IPS-18a (cell line): Measurements from ENCODE around the gene DFFA.
"Not testable (repeated sequence)": the region's sequence is repeated elsewhere in the genome, so short reads cannot be mapped to it uniquely, and the experiment has no call there.

Experiments
- H3K27ac ChIP-seq: one replicate; pipeline ENCODE4 v1.5.1; 2013; ENCODE audit warnings: low read length
- H3K27me3 ChIP-seq: one replicate; pipeline ENCODE4 v1.6.1; 2013; ENCODE audit warnings: mild to moderate bottlenecking, low read length; ENCODE audit not compliant: control insufficient read depth, insufficient read depth
- H3K36me3 ChIP-seq: one replicate; pipeline ENCODE4 v1.6.1; 2013; ENCODE audit warnings: low read depth, low read length; ENCODE audit not compliant: control insufficient read depth
- H3K4me1 ChIP-seq: one replicate; pipeline ENCODE4 v1.6.1; 2013; ENCODE audit warnings: low read depth, low read length; ENCODE audit not compliant: control insufficient read depth
- H3K4me3 ChIP-seq: one replicate; pipeline ENCODE4 v1.5.1; 2013; ENCODE audit warnings: low read length
- H3K9ac ChIP-seq: one replicate; pipeline ENCODE4 v1.6.1; 2013; ENCODE audit warnings: mild to moderate bottlenecking, low read length, moderate library complexity
- H3K9me3 ChIP-seq: one replicate; pipeline ENCODE4 v1.6.1; 2013; ENCODE audit warnings: low read depth, low read length; ENCODE audit not compliant: control insufficient read depth

The DFFA gene

DNA sequence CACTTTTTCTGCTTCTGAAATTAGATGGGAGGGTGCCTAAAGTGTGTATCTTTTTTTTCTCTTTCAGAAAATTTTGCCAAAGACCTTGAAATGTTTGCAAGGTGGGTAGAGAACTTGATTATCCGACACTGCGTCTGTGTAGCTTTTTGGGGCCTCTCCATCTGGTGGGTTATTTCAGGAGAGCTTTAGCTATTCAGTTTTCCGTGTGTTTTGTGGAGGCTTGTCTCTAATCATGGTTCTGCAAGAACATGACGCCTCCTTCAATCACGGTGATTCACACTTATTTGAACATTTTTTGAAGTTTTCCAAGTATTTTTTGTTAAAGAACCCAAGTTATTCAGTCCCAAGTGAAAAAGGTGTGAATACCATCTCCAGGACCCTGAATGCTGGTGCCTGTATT lies 37.7 kb downstream of the DFFA start:
- H3K9ac ChIP-seq = no peak overlapping the region
- H3K4me1 ChIP-seq = no peaks in the 10 kb centered on the region
- no peak overlapping the region for H3K27ac ChIP-seq

DNA sequence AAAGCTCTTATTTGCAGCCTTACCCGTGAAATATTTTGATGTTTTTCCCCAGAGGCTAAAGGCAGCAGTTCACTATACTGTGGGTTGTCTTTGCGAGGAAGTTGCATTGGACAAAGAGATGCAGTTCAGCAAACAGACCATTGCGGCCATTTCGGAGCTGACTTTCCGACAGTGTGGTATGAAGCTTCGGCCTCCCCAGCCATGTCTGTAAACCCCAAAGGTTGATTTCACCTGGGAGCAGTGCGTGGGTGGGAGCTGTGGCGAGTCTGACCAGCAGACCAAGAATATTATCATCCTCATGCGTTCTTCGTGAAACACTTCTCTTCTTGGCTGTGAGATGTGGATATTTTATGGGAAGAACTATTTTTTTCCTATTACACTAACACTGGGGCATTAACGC lies 38.5 kb downstream of the DFFA start:
- Histone ChIP-seq H3K36me3 (no peaks in the 10 kb centered on the region), H3K9me3 (no peaks in the 10 kb centered on the region), H3K4me1 (no peaks in the 10 kb centered on the region), H3K4me3 (no peak overlapping the region), H3K27me3 (no peaks in the 10 kb centered on the region), H3K27ac (no peak overlapping the region), H3K9ac (no peak overlapping the region)

More for the DNA sequence above, 37.7 kb downstream of the DFFA start:
- Histone ChIP-seq H3K27me3 (no peaks in the 10 kb centered on the region), H3K9me3 (no peaks in the 10 kb centered on the region), H3K4me3 (no peak overlapping the region), H3K36me3 (no peaks in the 10 kb centered on the region)

DNA sequence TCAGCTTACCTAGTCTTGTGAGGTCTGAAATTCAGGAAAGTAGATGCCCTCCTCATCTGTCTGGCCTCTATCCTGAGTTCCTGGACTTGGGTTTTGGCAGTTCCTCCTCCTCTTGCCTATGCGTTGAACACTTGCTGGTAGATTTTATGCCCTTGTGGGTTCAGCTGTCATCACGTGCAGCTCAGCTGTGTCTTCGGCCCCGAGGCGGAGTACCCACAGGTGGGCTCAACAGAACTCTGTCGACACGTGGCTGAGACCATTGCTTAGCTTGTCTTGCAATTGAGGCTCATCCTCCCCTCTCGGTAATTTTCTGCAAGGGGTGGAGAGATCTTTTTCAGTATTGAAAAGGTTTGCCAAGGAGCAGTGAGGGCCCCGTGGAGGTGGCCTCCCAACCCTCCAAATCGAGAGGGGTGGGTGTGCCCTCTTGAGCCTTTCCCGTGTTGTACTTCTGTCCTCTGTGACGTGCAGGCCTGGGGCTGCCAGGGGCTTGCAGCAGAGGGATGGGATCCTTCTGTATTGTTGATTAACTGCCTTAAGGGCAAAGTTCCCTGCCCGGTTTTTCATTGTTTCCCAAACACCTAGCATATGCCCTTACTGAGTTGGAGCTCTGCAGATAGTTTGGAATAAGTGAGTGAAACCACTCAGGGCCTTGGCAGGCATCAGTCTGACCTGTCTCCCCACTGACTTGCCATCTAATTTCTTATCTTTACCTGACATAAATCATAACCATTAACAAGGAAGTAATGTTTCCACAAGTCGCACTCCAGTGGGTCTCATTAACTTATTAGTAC lies 39.2 kb downstream of the DFFA start:
- no peak overlapping the region for H3K27ac ChIP-seq
- no peaks in the 10 kb centered on the region for H3K4me1 ChIP-seq
- no peaks in the 10 kb centered on the region for H3K36me3 ChIP-seq
- H3K9me3 ChIP-seq = no peaks in the 10 kb centered on the region
- H3K4me3 ChIP-seq = no peak overlapping the region
- H3K27me3 ChIP-seq = no peaks in the 10 kb centered on the region
- no peak overlapping the region for H3K9ac ChIP-seq

DNA sequence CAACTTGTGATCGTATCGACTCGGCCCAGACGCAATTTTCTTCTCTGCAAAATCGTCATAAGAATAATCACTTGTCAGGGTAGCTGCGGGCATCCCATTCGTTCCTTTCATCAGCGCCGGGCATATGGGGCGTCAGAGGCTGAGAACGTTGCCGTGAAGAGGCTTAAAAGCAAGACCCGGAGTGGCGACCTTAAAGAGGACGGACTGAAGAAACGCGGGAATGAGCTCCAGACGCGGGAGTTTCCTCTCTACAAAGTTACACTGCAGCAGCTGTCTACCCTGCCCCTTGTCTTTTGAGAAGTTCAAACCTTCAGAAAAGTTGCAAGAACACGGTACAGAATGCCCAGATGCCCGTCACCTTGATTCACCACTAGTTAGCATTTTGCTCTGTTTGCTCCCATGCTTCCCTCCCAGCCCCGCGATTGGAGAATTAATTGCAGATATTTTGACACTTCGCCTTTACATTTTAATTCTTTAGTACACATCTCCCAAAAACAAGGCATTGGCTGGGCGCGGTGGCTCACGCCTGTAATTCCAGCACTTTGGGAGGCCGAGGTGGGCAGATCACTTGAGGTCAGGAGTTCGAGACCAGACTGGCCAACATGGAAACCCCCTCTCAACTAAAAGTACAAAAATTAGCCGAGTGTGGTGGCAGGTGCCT lies 41.1 kb downstream of the DFFA start:
- no peaks in the 10 kb centered on the region for H3K4me1 ChIP-seq
- peak overlapping the region; percentile 86 for H3K4me3 ChIP-seq
- H3K9me3 ChIP-seq = no peaks in the 10 kb centered on the region
- H3K9ac ChIP-seq = peak overlapping the region; percentile 80
- no peaks in the 10 kb centered on the region for H3K27me3 ChIP-seq
- no peak overlapping the region for H3K27ac ChIP-seq
- H3K36me3 ChIP-seq = no peaks in the 10 kb centered on the region

DNA sequence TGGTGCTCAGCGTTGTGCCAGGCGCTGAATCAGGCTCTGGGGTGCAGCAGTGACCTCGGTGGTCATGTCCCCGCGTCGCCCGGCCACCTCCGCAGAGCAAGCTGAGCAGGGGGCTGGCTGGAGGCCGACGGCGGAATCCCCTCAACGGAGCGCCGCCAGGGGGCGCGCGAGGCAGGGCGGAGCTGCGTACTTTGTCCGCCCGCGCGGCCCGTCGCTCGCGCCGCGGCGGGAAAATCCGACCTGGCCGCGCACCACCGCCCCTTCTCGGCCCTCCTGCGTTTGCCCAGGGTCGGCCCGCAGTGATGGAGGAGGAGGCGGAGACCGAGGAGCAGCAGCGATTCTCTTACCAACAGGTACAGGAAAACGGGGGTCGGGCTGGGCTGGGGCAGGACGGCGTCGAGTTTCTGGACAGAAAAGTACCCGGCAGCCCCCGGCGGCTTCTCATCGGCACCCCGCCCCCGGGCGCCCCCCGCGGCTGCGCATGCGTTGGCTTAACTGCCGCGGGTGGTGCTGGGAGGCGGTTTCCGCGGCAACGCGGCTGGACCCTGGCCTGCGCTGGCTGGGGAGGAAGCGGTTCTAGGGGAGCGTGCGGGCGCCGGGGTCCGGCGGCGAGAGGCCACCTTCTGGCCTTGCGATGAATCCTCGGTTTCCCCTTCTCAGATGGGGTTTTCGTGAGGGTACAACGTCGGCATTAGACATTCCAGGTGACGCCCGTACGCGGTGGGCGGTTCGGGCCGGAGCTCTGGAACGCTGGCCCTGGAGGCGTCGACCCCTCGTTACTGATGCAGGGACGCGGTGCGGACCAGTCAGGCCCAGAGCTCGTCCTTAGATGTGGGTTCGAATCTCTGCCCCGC lies 41.9 kb downstream of the DFFA start, which contains the start of gene CENPS:
Gene CENPS (plus strand): TSS at position 218 of the 854 bp plus-strand sequence. CDS start 85 bp downstream, at position 303.
- no peaks in the 10 kb centered on the region for H3K4me1 ChIP-seq
- H3K4me3 ChIP-seq = peak within 1 kb of the TSS; percentile 86
- peak within 1 kb of the TSS; percentile 80 for H3K9ac ChIP-seq
- no peaks in the 10 kb centered on the region for H3K9me3 ChIP-seq
- H3K27me3 ChIP-seq = no peaks in the 10 kb centered on the region
- H3K36me3 ChIP-seq = no peaks in the 10 kb centered on the region
- H3K27ac ChIP-seq = no peak within 1 kb of the TSS

DNA sequence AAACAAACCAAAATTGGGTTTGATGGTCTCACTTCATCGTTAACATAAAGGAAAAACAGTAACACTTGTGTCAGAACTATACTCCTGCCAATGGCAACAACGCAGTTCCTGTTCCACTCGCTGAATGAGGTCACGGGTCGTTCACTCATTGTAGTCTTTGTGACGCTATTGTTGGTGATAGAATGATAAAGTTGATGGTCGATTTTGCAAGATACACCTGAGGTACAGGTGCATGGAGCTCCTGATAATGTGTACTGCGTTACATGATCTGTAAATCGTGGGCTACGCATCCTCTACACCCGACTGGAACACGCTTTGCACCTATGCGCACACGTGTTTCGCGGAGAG lies 42.5 kb downstream of the DFFA start:
- H3K4me1 ChIP-seq = no peaks in the 10 kb centered on the region
- H3K9me3 ChIP-seq = no peaks in the 10 kb centered on the region
- no peaks in the 10 kb centered on the region for H3K36me3 ChIP-seq
- peak overlapping the region; percentile 80 for H3K9ac ChIP-seq
- H3K27ac ChIP-seq = no peak overlapping the region
- no peaks in the 10 kb centered on the region for H3K27me3 ChIP-seq
- H3K4me3 ChIP-seq = peak overlapping the region; percentile 86

DNA sequence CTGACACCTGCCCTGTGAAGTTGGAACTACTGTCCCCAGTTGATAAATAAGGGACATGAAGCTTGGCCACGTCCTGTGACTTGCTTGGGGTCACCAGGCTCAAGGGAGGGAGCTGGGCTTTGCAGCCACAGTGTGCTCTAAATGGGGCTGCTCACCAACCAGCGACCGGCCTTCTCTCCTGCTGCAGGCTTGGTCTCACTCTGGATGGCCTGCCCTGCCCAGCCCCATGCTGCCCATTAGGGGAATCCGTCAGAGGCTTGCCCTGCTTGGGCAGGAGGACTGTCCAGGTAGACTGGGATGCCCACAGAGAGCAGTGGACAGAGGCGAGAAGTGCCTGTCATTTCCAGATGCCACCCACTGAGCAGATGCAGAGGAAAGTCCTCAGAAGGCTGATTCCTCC lies 43.3 kb downstream of the DFFA start:
- H3K4me3 ChIP-seq = no peak overlapping the region
- H3K27ac ChIP-seq = no peak overlapping the region
- no peaks in the 10 kb centered on the region for H3K27me3 ChIP-seq
- no peaks in the 10 kb centered on the region for H3K36me3 ChIP-seq
- no peaks in the 10 kb centered on the region for H3K4me1 ChIP-seq
- no peaks in the 10 kb centered on the region for H3K9me3 ChIP-seq
- H3K9ac ChIP-seq = no peak overlapping the region

DNA sequence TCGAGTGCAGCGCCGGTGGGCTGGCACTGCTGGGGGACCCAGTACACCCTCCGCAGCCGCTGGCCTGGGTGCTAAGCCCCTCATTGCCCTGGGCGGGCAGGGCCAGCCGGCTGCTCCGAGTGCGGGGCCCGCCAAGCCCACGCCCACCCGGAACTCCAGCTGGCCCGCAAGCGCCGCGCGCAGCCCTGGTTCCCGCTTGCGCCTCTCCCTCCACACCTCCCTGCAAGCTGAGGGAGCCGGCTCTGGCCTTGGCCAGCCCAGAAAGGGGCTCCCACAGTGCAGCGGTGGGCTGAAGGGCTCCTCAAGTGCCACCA lies 45.8 kb downstream of the DFFA start:
- not testable (repeated sequence) for H3K4me3 ChIP-seq, H3K27ac ChIP-seq, H3K36me3 ChIP-seq, H3K9ac ChIP-seq, H3K9me3 ChIP-seq, H3K4me1 ChIP-seq, H3K27me3 ChIP-seq

DNA sequence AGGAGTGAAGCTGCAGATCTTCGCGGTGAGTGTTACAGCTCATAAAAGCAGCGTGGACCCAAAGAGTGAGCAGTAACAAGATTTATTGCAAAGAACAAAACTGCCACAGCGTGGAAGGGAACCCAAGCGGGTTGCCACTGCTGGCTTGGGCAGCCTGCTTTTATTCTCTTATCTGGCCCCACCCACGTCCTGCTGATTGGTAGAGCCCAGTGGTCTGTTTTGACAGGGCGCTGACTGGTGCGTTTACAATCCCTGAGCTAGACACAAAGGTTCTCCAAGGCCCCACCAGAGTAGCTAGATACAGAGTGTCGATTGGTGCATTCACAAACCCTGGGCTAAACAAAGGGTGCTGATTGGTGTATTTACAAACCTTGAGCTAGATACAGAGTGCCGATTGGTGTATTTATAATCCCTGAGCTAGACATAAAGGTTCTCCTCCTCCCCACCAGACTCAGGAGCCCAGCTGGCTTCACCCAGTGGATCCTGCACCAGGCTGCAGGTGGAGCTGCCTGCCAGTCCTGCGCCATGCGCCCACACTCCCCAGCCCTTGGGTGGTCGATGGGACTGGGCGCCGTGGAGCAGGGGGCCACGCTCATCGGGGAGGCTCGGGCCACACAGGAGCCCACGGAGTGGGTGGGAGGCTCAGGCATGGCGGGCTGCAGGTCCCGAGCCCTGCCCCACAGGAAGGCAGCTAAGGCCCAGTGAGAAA lies 46.3 kb downstream of the DFFA start:
- H3K4me1 ChIP-seq, H3K4me3 ChIP-seq, H3K27ac ChIP-seq: not testable (repeated sequence)

DNA sequence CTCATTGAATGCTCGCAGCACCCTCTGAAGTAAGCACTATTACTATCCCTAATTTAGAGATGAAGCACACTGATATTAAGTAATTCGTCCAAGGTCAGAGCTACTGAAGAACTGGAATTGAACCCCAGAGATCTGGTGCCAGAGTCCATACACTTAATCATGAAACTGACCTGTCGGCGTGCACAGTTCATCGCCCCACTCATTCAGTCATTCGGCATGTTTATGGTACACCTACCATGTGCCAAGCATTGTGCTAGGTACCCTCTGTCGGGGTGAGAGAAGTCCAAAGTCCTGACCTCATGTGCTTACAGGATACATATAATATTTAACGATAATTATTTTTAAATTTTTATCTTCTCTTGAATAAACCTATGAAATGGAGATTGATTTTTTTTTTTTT lies 47.7 kb downstream of the DFFA start:
- Histone ChIP-seq H3K27ac (no peak overlapping the region), H3K27me3 (no peaks in the 10 kb centered on the region), H3K4me3 (no peak overlapping the region), H3K4me1 (no peaks in the 10 kb centered on the region), H3K36me3 (peaks cover 18% of the 10 kb centered on the region), H3K9ac (no peak overlapping the region), H3K9me3 (no peaks in the 10 kb centered on the region)

More for the DNA sequence above, 46.3 kb downstream of the DFFA start:
- H3K27me3 ChIP-seq, H3K36me3 ChIP-seq, H3K9me3 ChIP-seq, H3K9ac ChIP-seq: not testable (repeated sequence)

DNA sequence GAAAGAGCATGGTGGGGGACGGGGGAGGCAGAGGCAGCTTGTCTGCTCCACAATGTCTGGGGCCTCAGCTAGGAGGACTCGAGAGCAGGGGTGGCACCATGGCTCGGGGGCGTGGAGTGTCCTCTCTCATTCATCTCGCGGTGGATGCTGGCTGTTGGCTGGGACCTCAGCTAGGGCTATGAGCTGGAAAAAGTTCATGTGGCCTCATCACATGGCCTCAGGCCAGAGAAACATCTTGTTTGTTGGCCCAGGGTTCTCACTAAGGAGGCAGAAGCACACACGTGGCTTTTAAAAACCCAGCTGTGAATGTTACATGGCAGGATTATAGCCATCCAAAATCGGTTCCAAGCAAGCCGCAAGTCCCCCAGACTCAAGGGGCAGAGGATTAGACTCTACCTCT lies 48.3 kb downstream of the DFFA start:
- Histone ChIP-seq H3K9me3 (no peaks in the 10 kb centered on the region), H3K36me3 (peaks cover 24% of the 10 kb centered on the region), H3K27me3 (no peaks in the 10 kb centered on the region), H3K4me3 (no peak overlapping the region), H3K9ac (no peak overlapping the region), H3K4me1 (no peaks in the 10 kb centered on the region), H3K27ac (no peak overlapping the region)
